ENCODE data around the gene NSUN7.
"Not testable (repeated sequence)": the region's sequence is repeated elsewhere in the genome, so short reads cannot be mapped to it uniquely, and the experiment has no call there.

NSUN7 gene

GRCh38 chr4:40817157-40817556 lies 67.4 kb downstream of the NSUN7 start:
- H3K9me3 ChIP-seq (ENCODE audit: control insufficient read depth, insufficient read depth, low read length); H3K9ac ChIP-seq (ENCODE audit: low read depth, low read length); H3K4me1 ChIP-seq (ENCODE audit: insufficient read depth, low read length): not testable (repeated sequence)
- H3K36me3 ChIP-seq (ENCODE audit: insufficient read depth, low read length): peaks cover 24% of the 10 kb centered on the region

GRCh38 chr4:40820101-40820500 lies 70.3 kb downstream of the NSUN7 start:
- H3K9me3 ChIP-seq (ENCODE audit: control insufficient read depth, insufficient read depth, low read length): no peaks in the 10 kb centered on the region
- H3K36me3 ChIP-seq (ENCODE audit: insufficient read depth, low read length): peaks cover 28% of the 10 kb centered on the region
- no peak overlapping the region for H3K9ac ChIP-seq (ENCODE audit: low read depth, low read length)
- no peaks in the 10 kb centered on the region for H3K4me1 ChIP-seq (ENCODE audit: insufficient read depth, low read length)

GRCh38 chr4:40822420-40823166 lies 72.8 kb downstream of the NSUN7 start:
- Histone ChIP-seq H3K4me1 (ENCODE audit: insufficient read depth, low read length) (no peaks in the 10 kb centered on the region), H3K36me3 (ENCODE audit: insufficient read depth, low read length) (peaks cover 21% of the 10 kb centered on the region), H3K9me3 (ENCODE audit: control insufficient read depth, insufficient read depth, low read length) (no peaks in the 10 kb centered on the region), H3K9ac (ENCODE audit: low read depth, low read length) (no peak overlapping the region)

GRCh38 chr4:40825014-40825838 lies 75.5 kb downstream of the NSUN7 start:
- Histone ChIP-seq H3K36me3 (ENCODE audit: insufficient read depth, low read length) (peaks cover 19% of the 10 kb centered on the region), H3K9me3 (ENCODE audit: control insufficient read depth, insufficient read depth, low read length) (no peaks in the 10 kb centered on the region), H3K9ac (ENCODE audit: low read depth, low read length) (no peak overlapping the region), H3K4me1 (ENCODE audit: insufficient read depth, low read length) (no peaks in the 10 kb centered on the region)

- Histone ChIP-seq H3K9ac (ENCODE audit: low read depth, low read length) (no peak overlapping the region), H3K36me3 (ENCODE audit: insufficient read depth, low read length) (peaks cover 22% of the 10 kb centered on the region), H3K4me1 (ENCODE audit: insufficient read depth, low read length) (no peaks in the 10 kb centered on the region), H3K9me3 (ENCODE audit: control insufficient read depth, insufficient read depth, low read length) (no peaks in the 10 kb centered on the region)
These were observed 77.1 kb downstream of the NSUN7 start for GRCh38 chr4:40826821-40827220.

- Histone ChIP-seq H3K9me3 (ENCODE audit: control insufficient read depth, insufficient read depth, low read length) (no peaks in the 10 kb centered on the region), H3K9ac (ENCODE audit: low read depth, low read length) (no peak overlapping the region), H3K4me1 (ENCODE audit: insufficient read depth, low read length) (no peaks in the 10 kb centered on the region), H3K36me3 (ENCODE audit: insufficient read depth, low read length) (peaks cover 18% of the 10 kb centered on the region; the same call in 1 of the 2 replicates)
These were observed 78.0 kb downstream of the NSUN7 start for GRCh38 chr4:40827758-40828157.

DNA sequence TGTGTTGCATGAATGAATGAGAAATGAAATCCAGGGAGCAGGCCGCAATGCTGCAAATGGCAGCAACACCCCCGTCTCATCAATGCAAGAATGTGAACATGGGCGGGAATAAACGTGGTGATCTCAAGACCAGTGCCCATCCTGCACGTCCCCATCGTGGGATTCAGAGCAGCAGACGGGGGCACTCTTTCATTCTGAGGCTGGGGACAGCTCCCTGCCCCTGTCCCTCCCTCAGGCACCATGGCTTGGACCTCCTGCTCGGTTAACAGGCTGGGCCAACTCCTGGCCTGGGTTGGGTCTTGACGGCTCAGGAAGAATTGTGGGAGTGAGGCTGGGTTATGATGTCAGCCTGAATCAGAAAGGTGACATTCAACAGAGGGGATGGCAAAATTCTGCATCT lies 78.9 kb downstream of the NSUN7 start:
- no peak overlapping the region for H3K9ac ChIP-seq (ENCODE audit: low read depth, low read length)
- no peaks in the 10 kb centered on the region for H3K4me1 ChIP-seq (ENCODE audit: insufficient read depth, low read length)
- H3K36me3 ChIP-seq (ENCODE audit: insufficient read depth, low read length): peaks cover 14% of the 10 kb centered on the region; the same call in 1 of the 2 replicates
- H3K9me3 ChIP-seq (ENCODE audit: control insufficient read depth, insufficient read depth, low read length): no peaks in the 10 kb centered on the region

DNA sequence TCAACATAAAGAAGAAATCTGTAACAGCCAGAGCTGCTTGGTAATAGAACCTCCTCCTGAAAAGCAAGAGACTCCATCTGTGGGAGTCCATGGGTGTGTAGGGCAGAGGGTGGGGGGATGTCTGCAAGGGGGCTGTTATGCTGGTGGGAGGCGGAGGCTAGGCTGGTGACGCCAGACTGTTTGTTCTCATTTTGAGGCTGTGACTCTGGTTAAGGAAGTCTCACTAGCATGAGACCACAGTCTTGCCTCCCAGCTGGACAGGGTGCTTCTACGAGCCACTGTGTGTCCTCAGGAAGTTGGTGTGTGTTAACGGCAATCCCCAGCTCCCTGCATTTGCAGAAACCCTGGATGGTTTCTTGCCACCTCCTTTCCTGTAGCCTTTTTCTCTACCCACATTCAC lies 79.8 kb downstream of the NSUN7 start:
- Histone ChIP-seq H3K4me1 (ENCODE audit: insufficient read depth, low read length) (no peaks in the 10 kb centered on the region), H3K9me3 (ENCODE audit: control insufficient read depth, insufficient read depth, low read length) (no peaks in the 10 kb centered on the region), H3K36me3 (ENCODE audit: insufficient read depth, low read length) (peaks cover 14% of the 10 kb centered on the region; the same call in 1 of the 2 replicates), H3K9ac (ENCODE audit: low read depth, low read length) (no peak overlapping the region)

DNA sequence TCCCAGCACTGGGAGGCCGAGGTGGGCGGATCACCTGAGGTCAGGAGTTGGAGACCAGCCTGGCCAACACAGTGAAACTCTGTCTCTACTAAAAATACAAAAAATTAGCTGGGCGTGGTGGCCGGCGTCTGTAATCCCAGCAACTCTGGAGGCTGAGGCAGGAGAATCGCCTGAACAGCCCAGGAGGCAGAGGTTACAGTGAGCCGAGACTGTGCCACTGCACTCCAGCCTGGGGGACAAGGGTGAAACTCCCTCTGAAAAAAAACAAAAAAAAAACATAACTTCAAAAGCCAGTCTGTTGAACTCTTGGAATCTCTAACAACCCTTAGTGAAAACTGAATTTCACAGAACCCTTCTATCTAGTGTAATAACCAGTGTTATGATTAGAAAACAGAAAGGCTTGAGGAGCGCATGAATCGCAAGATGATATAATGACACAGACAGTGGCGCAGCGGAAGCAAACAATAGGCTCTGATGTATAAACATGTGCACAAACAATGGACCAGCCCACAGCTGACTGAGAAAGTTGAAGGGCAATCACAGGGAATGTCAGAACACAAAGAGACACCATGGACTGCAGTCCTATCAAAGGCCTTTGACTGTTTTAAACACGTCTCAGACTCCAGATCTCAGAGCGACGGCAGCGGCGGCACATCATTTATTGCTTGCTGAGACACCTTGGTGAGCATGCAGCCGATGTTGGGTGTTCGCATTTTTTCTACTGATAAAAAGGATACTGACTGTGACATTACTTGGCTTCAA lies 81.6 kb downstream of the NSUN7 start:
- Histone ChIP-seq H3K9ac (ENCODE audit: low read depth, low read length) (no peak overlapping the region), H3K9me3 (ENCODE audit: control insufficient read depth, insufficient read depth, low read length) (no peaks in the 10 kb centered on the region), H3K36me3 (ENCODE audit: insufficient read depth, low read length) (peaks cover 5% of the 10 kb centered on the region; the same call in 1 of the 2 replicates), H3K4me1 (ENCODE audit: insufficient read depth, low read length) (no peaks in the 10 kb centered on the region)

DNA sequence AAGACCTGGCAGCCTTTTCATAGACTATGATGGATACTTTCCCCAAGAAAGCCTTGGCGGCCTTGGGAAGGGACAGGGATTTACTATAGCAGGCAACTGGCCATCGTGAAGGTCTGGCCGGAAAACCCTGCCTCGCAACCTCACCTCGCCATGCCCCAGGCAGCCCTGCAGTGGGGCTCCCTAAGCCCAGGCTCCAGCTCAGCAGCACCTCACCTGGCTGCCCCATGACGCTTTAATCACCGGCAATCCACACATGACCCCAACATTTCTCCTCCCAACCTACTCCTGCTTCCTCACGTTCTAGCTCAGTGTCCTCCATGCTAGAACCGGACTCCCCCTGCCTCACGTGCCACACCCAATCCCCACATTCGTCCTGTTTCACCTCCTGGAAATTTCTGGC lies 82.4 kb downstream of the NSUN7 start:
- H3K36me3 ChIP-seq (ENCODE audit: insufficient read depth, low read length): peaks cover 5% of the 10 kb centered on the region; the same call in 1 of the 2 replicates
- H3K9ac ChIP-seq (ENCODE audit: low read depth, low read length): no peak overlapping the region
- no peaks in the 10 kb centered on the region for H3K9me3 ChIP-seq (ENCODE audit: control insufficient read depth, insufficient read depth, low read length)
- H3K4me1 ChIP-seq (ENCODE audit: insufficient read depth, low read length): no peaks in the 10 kb centered on the region

GRCh38 chr4:40833212-40833611 lies 83.5 kb downstream of the NSUN7 start:
- H3K9me3 ChIP-seq (ENCODE audit: control insufficient read depth, insufficient read depth, low read length): no peaks in the 10 kb centered on the region
- H3K36me3 ChIP-seq (ENCODE audit: insufficient read depth, low read length): peaks cover 5% of the 10 kb centered on the region; the same call in 1 of the 2 replicates
- H3K4me1 ChIP-seq (ENCODE audit: insufficient read depth, low read length): no peaks in the 10 kb centered on the region
- no peak overlapping the region for H3K9ac ChIP-seq (ENCODE audit: low read depth, low read length)

GRCh38 chr4:40837094-40837870 lies 87.5 kb downstream of the NSUN7 start:
- no peaks in the 10 kb centered on the region for H3K36me3 ChIP-seq (ENCODE audit: insufficient read depth, low read length)

DNA sequence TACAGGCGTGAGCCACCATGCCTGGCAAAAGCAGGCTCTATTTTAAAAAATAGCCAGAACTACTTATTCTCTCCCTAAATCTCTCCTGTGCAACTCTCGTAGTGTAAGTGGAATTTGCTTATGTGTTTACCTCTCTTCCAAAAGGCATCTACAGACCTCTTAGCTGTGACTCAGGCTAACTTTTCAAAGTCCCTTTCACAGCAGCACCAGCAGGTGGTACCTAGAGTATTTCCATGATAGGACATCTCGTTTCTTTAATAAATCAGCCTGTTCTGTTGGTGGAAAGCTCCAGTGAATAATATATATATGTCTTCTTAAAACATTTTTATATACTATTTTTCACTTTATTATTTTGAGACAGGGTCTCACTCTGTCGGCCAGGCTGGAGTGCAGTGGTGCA lies 89.0 kb downstream of the NSUN7 start:
- H3K36me3 ChIP-seq (ENCODE audit: insufficient read depth, low read length): no peaks in the 10 kb centered on the region

More at GRCh38 chr4:40837094-40837870, 87.5 kb downstream of the NSUN7 start:
- Histone ChIP-seq H3K9me3 (ENCODE audit: control insufficient read depth, insufficient read depth, low read length) (no peaks in the 10 kb centered on the region), H3K4me1 (ENCODE audit: insufficient read depth, low read length) (peaks cover 9% of the 10 kb centered on the region; the same call in 1 of the 2 replicates), H3K9ac (ENCODE audit: low read depth, low read length) (no peak overlapping the region)

More for the DNA sequence above, 89.0 kb downstream of the NSUN7 start:
- Histone ChIP-seq H3K4me1 (ENCODE audit: insufficient read depth, low read length) (peaks cover 17% of the 10 kb centered on the region; the same call in 1 of the 2 replicates), H3K9ac (ENCODE audit: low read depth, low read length) (no peak overlapping the region), H3K9me3 (ENCODE audit: control insufficient read depth, insufficient read depth, low read length) (no peaks in the 10 kb centered on the region)
